ENCODE results near the gene SCNN1B.
"Not testable (repeated sequence)": the region's sequence is repeated elsewhere in the genome, so short reads cannot be mapped to it uniquely, and the experiment has no call there.

The SCNN1B gene

DNA sequence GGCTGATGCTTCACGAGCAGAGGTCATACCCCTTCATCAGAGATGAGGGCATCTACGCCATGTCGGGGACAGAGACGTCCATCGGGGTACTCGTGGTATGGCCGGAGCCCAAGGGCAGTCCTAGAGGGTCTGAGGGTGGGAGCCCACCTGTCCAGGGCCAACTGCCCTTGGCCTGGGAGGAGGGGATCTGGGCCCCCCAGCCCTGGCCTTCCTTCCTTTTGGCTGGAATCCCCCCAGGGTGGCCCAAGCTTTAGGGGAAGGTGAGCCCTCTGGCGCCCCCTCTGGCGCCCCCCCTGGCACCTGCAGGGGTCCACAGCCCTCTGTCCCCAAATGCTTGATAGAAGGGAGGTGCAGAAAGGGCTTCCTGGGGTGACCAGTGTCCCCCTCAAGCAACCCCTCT, 69.3 kb downstream of the SCNN1B start:
- Histone ChIP-seq H2AFZ (ENCODE audit: low read length, unreplicated experiment) (no peak overlapping the region), H3K4me1 (ENCODE audit: control insufficient read depth, insufficient read depth, low read length, unreplicated experiment) (no peaks in the 10 kb centered on the region), H3K36me3 (ENCODE audit: insufficient read depth, low read length) (no peaks in the 10 kb centered on the region), H3K27ac (ENCODE audit: low read depth, low read length) (no peak overlapping the region), H3K4me3 (ENCODE audit: low read depth, low read length) (no peak overlapping the region), H3K79me2 (ENCODE audit: control insufficient read depth, insufficient read depth, low read length, unreplicated experiment) (no peaks in the 10 kb centered on the region), H3K27me3 (ENCODE audit: insufficient read depth, low read length) (peaks cover 27% of the 10 kb centered on the region)

DNA sequence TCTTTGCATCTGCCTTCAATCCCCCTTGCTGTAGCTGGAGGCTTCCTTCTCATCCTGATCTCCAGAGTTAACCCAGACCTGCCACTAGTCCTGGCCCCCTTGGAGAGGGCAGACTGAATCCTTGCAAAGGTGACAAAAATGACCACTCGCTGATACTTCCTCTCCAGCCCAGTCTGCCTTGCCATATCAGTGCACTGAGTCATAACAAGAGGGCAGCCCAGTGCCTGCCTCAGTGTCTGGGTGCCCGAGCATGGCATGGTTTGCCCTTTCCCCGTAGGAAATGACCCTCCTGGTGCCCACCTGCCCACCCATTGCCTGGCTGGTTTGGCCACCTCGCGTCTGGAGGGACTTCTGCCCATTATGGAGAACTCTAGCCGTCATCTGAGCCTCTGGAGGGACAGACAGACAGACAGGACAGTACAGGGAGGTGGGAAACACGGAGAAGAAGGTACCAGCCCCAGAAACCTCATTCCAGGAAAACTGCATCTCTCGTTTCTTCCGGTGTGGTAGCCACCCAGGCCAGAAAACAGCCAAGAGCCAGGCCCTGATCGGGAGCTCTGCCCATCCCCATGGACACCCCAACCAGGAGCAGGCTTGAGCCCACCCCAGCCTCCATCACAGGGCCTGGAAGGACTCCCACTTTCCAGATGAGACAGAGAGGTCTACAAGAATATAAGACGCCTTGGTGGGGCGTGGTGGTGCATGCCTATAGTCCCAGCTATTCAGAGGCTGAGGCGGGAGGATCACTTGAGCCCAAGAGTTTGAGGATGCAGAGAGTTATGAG, 71.5 kb downstream of the SCNN1B start:
- Histone ChIP-seq H3K36me3 (ENCODE audit: insufficient read depth, low read length) (no peaks in the 10 kb centered on the region), H3K79me2 (ENCODE audit: control insufficient read depth, insufficient read depth, low read length, unreplicated experiment) (no peaks in the 10 kb centered on the region), H3K27me3 (ENCODE audit: insufficient read depth, low read length) (peaks cover 21% of the 10 kb centered on the region), H3K4me1 (ENCODE audit: control insufficient read depth, insufficient read depth, low read length, unreplicated experiment) (no peaks in the 10 kb centered on the region), H2AFZ (ENCODE audit: low read length, unreplicated experiment) (no peak overlapping the region), H3K27ac (ENCODE audit: low read depth, low read length) (no peak overlapping the region), H3K4me3 (ENCODE audit: low read depth, low read length) (no peak overlapping the region)

DNA sequence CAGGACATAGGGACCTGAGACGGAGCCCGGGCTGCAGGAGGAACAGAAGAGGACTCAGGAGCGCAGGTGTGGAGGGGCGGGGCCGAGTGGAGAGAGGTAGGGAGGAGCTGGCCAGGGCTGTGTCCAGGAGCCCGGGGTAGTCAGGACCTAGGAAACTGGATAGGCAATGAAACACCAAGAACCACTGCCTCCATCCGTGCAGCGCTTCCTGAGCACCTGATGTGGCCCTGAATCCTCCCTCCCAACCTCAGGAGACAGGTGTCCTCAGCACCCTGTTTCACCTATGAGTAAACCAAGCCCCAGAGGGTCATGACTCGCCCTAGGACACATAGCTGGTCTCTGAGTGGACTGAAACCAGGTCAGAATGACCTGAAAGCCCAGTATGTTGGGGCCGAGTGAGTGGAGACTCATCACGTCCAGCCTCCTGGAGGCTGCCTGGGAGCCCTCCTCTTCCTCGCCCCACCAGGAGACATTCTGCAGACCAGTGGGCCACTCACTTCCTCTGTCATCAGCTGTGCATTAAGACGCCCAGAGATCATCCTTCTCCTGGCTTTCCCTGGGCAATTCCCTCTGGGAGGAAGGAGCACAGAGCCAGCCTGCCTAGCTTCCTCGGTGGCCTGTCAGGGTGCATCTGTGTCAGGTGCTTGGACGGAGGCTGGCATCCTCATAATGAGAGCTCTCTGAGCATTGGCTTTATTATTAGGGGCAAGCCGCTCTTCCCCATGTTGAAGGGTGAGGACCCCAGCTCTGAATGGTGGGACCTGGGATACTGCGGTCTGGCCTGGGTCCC, 72.8 kb downstream of the SCNN1B start:
- H3K27ac ChIP-seq (ENCODE audit: low read depth, low read length), result no peak overlapping the region
- H2AFZ ChIP-seq (ENCODE audit: low read length, unreplicated experiment), result no peak overlapping the region
- H3K4me1 ChIP-seq (ENCODE audit: control insufficient read depth, insufficient read depth, low read length, unreplicated experiment), result no peaks in the 10 kb centered on the region
- H3K27me3 ChIP-seq (ENCODE audit: insufficient read depth, low read length), result peaks cover 21% of the 10 kb centered on the region
- H3K36me3 ChIP-seq (ENCODE audit: insufficient read depth, low read length), result no peaks in the 10 kb centered on the region
- no peaks in the 10 kb centered on the region for H3K79me2 ChIP-seq (ENCODE audit: control insufficient read depth, insufficient read depth, low read length, unreplicated experiment)
- H3K4me3 ChIP-seq (ENCODE audit: low read depth, low read length), result no peak overlapping the region

DNA sequence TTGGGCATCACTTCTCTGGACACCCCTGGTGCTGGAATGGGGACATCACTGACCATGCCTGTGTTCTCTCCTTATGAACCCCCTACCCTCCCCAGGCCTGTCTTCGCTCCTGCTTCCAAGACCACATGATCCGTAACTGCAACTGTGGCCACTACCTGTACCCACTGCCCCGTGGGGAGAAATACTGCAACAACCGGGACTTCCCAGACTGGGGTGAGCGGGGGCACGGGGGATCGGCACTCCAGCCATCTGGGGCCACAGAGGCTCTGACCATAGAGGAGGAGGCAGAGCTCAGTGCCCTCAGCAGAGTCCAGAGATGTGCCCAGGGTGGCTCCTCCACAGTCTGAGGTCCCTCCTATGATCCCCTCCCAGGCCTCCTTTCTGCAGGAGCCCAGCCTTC, 73.5 kb downstream of the SCNN1B start:
- H2AFZ ChIP-seq (ENCODE audit: low read length, unreplicated experiment), result no peak overlapping the region
- no peak overlapping the region for H3K4me3 ChIP-seq (ENCODE audit: low read depth, low read length)
- no peaks in the 10 kb centered on the region for H3K79me2 ChIP-seq (ENCODE audit: control insufficient read depth, insufficient read depth, low read length, unreplicated experiment)
- no peaks in the 10 kb centered on the region for H3K4me1 ChIP-seq (ENCODE audit: control insufficient read depth, insufficient read depth, low read length, unreplicated experiment)
- no peak overlapping the region for H3K27ac ChIP-seq (ENCODE audit: low read depth, low read length)
- H3K27me3 ChIP-seq (ENCODE audit: insufficient read depth, low read length), result peaks cover 17% of the 10 kb centered on the region; the same call in 1 of the 2 replicates
- no peaks in the 10 kb centered on the region for H3K36me3 ChIP-seq (ENCODE audit: insufficient read depth, low read length)

DNA sequence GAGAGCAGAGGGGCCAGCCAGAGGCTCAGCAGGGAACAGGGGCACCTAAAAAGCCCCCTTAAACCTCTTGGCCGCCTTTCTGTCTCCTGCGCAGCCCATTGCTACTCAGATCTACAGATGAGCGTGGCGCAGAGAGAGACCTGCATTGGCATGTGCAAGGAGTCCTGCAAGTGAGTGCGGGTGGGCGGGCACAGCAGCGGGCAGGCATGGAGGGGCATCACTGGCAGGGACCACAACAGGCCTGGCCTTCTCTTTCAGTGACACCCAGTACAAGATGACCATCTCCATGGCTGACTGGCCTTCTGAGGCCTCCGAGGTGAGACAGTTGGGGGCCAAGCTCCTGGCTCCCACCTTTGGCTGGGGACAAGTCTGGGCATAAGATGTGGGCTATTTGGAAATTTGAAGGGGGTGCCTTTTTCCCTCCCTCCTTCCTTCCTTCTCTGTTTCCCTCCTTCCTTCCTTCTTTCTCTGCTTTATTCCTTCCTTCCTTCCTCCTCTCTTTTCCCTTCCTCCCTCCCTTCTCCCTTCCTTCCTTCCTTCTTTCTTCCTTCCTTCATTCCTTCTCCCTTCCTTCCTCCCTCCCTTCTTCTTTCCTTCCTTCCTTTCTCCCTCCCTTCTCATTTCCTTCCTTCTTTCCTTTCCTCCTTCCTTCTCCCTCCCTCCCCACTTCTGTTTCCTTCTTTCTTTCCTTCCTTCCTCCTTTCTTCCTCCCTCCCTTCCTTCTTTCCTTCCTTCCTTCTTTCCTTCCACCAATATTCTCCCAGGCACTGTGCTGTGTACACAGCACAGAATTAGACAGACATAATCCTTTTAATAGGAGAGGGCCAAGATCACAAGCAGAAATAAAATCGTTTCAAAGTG, 75.2 kb downstream of the SCNN1B start:
- Histone ChIP-seq H3K27ac (ENCODE audit: low read depth, low read length) (no peak overlapping the region), H3K27me3 (ENCODE audit: insufficient read depth, low read length) (peaks cover 17% of the 10 kb centered on the region; the same call in 1 of the 2 replicates), H3K79me2 (ENCODE audit: control insufficient read depth, insufficient read depth, low read length, unreplicated experiment) (no peaks in the 10 kb centered on the region), H2AFZ (ENCODE audit: low read length, unreplicated experiment) (no peak overlapping the region), H3K4me3 (ENCODE audit: low read depth, low read length) (no peak overlapping the region), H3K4me1 (ENCODE audit: control insufficient read depth, insufficient read depth, low read length, unreplicated experiment) (no peaks in the 10 kb centered on the region), H3K36me3 (ENCODE audit: insufficient read depth, low read length) (no peaks in the 10 kb centered on the region)

DNA sequence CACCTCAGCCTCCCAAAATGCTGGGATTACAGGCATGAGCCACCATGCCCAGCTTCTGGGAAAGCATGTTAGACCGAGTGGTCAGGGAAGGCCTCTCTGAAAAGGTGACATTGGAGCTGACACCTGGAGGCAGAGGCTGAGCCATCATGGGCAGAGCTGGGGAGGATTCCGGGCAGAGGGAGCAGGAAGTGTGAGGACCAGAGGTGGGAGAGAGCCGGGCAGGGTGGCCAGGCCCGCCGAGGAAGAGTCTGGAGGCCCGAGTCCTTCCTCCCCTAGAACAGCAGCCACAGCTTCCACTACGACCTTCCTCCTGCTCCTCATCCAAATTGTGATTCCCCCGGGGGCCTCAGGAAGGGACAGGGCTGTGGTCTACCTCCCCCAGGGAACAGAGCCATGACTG, 76.2 kb downstream of the SCNN1B start:
- H3K4me3 ChIP-seq (ENCODE audit: low read depth, low read length), result no peak overlapping the region
- H3K36me3 ChIP-seq (ENCODE audit: insufficient read depth, low read length), result no peaks in the 10 kb centered on the region
- H3K4me1 ChIP-seq (ENCODE audit: control insufficient read depth, insufficient read depth, low read length, unreplicated experiment), result no peaks in the 10 kb centered on the region

DNA sequence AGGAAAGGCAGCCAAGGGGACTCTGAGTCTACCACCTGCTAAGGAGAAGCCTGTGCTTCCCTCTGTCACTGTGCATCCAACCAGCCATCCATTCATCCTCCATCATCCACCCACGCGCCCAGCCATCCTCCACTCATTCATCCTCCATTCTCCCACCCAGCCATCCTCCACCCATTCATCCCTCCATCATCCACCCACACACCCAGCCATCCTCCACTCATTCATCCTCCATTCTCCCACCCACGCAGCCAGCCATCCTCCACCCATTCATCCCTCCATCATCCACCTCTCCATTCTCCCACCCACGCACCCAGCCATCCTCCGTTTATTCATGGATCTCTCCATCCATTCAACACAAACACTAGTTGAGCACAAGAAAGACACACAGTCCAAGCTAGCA, 76.8 kb downstream of the SCNN1B start:
- H3K79me2 ChIP-seq (ENCODE audit: control insufficient read depth, insufficient read depth, low read length, unreplicated experiment), result no peaks in the 10 kb centered on the region
- H3K36me3 ChIP-seq (ENCODE audit: insufficient read depth, low read length), result no peaks in the 10 kb centered on the region
- H3K27me3 ChIP-seq (ENCODE audit: insufficient read depth, low read length), result peaks cover 17% of the 10 kb centered on the region; the same call in 1 of the 2 replicates
- no peak overlapping the region for H2AFZ ChIP-seq (ENCODE audit: low read length, unreplicated experiment)
- H3K27ac ChIP-seq (ENCODE audit: low read depth, low read length), result no peak overlapping the region
- no peak overlapping the region for H3K4me3 ChIP-seq (ENCODE audit: low read depth, low read length)
- no peaks in the 10 kb centered on the region for H3K4me1 ChIP-seq (ENCODE audit: control insufficient read depth, insufficient read depth, low read length, unreplicated experiment)

More for the DNA sequence above, 76.2 kb downstream of the SCNN1B start:
- Histone ChIP-seq H3K27ac (ENCODE audit: low read depth, low read length) (no peak overlapping the region), H2AFZ (ENCODE audit: low read length, unreplicated experiment) (no peak overlapping the region), H3K79me2 (ENCODE audit: control insufficient read depth, insufficient read depth, low read length, unreplicated experiment) (no peaks in the 10 kb centered on the region), H3K27me3 (ENCODE audit: insufficient read depth, low read length) (peaks cover 17% of the 10 kb centered on the region; the same call in 1 of the 2 replicates)

DNA sequence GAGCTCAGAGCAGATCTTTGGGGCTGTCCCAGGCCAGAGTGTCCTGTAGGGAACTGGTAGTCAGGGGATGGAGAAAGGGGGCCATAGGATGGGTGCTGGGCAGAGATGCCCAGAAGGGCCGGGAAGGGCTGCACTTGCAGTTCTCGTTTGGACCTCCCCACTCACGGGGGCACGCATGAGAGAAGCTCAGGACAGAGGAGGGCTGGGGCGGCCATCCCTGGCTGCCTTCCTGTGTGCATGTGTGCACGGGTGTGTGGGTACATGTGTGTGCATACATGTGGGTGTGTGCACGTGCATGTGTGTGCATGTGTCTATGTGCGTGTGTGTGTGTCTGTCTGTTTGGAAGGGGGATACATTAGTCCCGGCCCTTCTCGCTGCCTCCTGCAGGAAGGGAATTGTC, 77.6 kb downstream of the SCNN1B start:
- Histone ChIP-seq H3K27ac (ENCODE audit: low read depth, low read length) (no peak overlapping the region), H2AFZ (ENCODE audit: low read length, unreplicated experiment) (no peak overlapping the region), H3K4me1 (ENCODE audit: control insufficient read depth, insufficient read depth, low read length, unreplicated experiment) (no peaks in the 10 kb centered on the region), H3K79me2 (ENCODE audit: control insufficient read depth, insufficient read depth, low read length, unreplicated experiment) (no peaks in the 10 kb centered on the region), H3K4me3 (ENCODE audit: low read depth, low read length) (no peak overlapping the region), H3K27me3 (ENCODE audit: insufficient read depth, low read length) (peaks cover 17% of the 10 kb centered on the region; the same call in 1 of the 2 replicates), H3K36me3 (ENCODE audit: insufficient read depth, low read length) (no peaks in the 10 kb centered on the region)

DNA sequence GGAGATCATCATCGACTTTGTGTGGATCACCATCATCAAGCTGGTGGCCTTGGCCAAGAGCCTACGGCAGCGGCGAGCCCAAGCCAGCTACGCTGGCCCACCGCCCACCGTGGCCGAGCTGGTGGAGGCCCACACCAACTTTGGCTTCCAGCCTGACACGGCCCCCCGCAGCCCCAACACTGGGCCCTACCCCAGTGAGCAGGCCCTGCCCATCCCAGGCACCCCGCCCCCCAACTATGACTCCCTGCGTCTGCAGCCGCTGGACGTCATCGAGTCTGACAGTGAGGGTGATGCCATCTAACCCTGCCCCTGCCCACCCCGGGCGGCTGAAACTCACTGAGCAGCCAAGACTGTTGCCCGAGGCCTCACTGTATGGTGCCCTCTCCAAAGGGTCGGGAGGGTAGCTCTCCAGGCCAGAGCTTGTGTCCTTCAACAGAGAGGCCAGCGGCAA, 78.4 kb downstream of the SCNN1B start:
- H3K36me3 ChIP-seq (ENCODE audit: insufficient read depth, low read length), result no peaks in the 10 kb centered on the region
- H3K27ac ChIP-seq (ENCODE audit: low read depth, low read length), result no peak overlapping the region
- H2AFZ ChIP-seq (ENCODE audit: low read length, unreplicated experiment), result no peak overlapping the region
- H3K4me3 ChIP-seq (ENCODE audit: low read depth, low read length), result no peak overlapping the region
- H3K79me2 ChIP-seq (ENCODE audit: control insufficient read depth, insufficient read depth, low read length, unreplicated experiment), result no peaks in the 10 kb centered on the region
- no peaks in the 10 kb centered on the region for H3K4me1 ChIP-seq (ENCODE audit: control insufficient read depth, insufficient read depth, low read length, unreplicated experiment)
- H3K27me3 ChIP-seq (ENCODE audit: insufficient read depth, low read length), result peaks cover 17% of the 10 kb centered on the region; the same call in 1 of the 2 replicates

DNA sequence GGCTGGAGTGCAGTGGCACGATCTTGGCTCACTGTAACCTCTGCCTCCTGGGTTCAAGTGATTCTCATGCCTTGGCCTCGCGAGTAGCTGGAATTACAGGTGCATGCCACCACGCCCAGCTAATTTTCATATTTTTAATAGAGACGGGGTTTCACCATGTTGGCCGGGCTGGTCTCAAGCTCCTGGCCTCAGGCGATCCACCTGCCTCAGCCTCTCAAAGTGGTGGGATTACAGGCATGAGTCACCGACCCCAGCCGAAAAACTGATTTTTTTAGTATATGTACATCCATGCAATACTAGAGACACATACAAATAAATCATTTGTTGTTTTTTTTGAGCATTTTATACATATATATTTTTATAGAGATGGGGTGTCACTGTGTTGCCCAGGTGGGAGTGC, 79.6 kb downstream of the SCNN1B start:
- H3K79me2 ChIP-seq (ENCODE audit: control insufficient read depth, insufficient read depth, low read length, unreplicated experiment); H2AFZ ChIP-seq (ENCODE audit: low read length, unreplicated experiment); H3K4me1 ChIP-seq (ENCODE audit: control insufficient read depth, insufficient read depth, low read length, unreplicated experiment); H3K27ac ChIP-seq (ENCODE audit: low read depth, low read length); H3K4me3 ChIP-seq (ENCODE audit: low read depth, low read length); H3K36me3 ChIP-seq (ENCODE audit: insufficient read depth, low read length): not testable (repeated sequence)
- H3K27me3 ChIP-seq (ENCODE audit: insufficient read depth, low read length), result peaks cover 13% of the 10 kb centered on the region; the same call in 1 of the 2 replicates
